Stomach smooth muscle (tissue), 2 donors: ENCODE data around the gene ABCD1.

Source experiments
- H3K27ac ChIP-seq: one replicate; pipeline ENCODE4 v1.7.0; 2013; ENCODE audit warnings: mild to moderate bottlenecking, low read length, inconsistent platforms
- H3K27me3 ChIP-seq, 2 donors: one replicate each; pipeline ENCODE4 v1.7.0; 2013; ENCODE audit warnings: low read length in 2 of 2; ENCODE audit not compliant: insufficient read depth in 2 of 2, control insufficient read depth in 1 of 2
- H3K36me3 ChIP-seq, 2 donors: one replicate each; pipeline ENCODE4 v1.7.0; 2013; ENCODE audit warnings: low read length in 2 of 2; ENCODE audit not compliant: control insufficient read depth in 2 of 2, insufficient read depth in 2 of 2
- H3K4me1 ChIP-seq: one replicate; pipeline ENCODE4 v1.7.0; 2013; ENCODE audit warnings: low read length; ENCODE audit not compliant: control insufficient read depth, insufficient read depth
- H3K4me3 ChIP-seq, 2 donors: one replicate each; pipeline ENCODE4 v1.7.0; 2013; ENCODE audit warnings: low read length in 2 of 2
- H3K9ac ChIP-seq, 2 donors: one replicate each; pipeline ENCODE4 v1.7.0; 2013; ENCODE audit warnings: low read length in 2 of 2, mild to moderate bottlenecking in 1 of 2
- H3K9me3 ChIP-seq, 2 donors: one replicate each; pipeline ENCODE4 v1.7.0; 2013; ENCODE audit warnings: low read length in 2 of 2; ENCODE audit not compliant: control insufficient read depth in 2 of 2
- donor health status: healthy.
- donor health status: Pancreatic carcinoma.

Gene ABCD1

GRCh38 chrX:153770601-153771414 is 46.2 kb downstream of the ABCD1 start:
- H3K9ac ChIP-seq = no peak overlapping the region
- H3K4me1 ChIP-seq = peaks cover 13% of the 10 kb centered on the region
- H3K4me3 ChIP-seq = no peak overlapping the region
- no peaks in the 10 kb centered on the region for H3K9me3 ChIP-seq
- H3K27ac ChIP-seq = no peak overlapping the region
- peaks cover 0 to 2% of the 10 kb centered on the region in 2 donors for H3K27me3 ChIP-seq
- H3K36me3 ChIP-seq = peaks cover 0 to 6% of the 10 kb centered on the region in 2 donors

- Histone ChIP-seq H3K27me3 (no peaks in the 10 kb centered on the region), H3K4me1 (peaks cover 6% of the 10 kb centered on the region), H3K9me3 (no peaks in the 10 kb centered on the region), H3K9ac (no peak overlapping the region), H3K36me3 (peaks cover 0 to 6% of the 10 kb centered on the region in 2 donors), H3K27ac (no peak overlapping the region), H3K4me3 (no peak overlapping the region)
Measured at GRCh38 chrX:153771415-153772315, 47.0 kb downstream of the ABCD1 start.

GRCh38 chrX:153772316-153773217 is 47.9 kb downstream of the ABCD1 start:
- Histone ChIP-seq H3K9me3 (no peaks in the 10 kb centered on the region), H3K27ac (no peak overlapping the region), H3K4me1 (peaks cover 3% of the 10 kb centered on the region), H3K4me3 (no peak overlapping the region), H3K27me3 (no peaks in the 10 kb centered on the region), H3K9ac (no peak overlapping the region), H3K36me3 (peaks cover 0 to 6% of the 10 kb centered on the region in 2 donors)

- Histone ChIP-seq H3K4me3 (no peak overlapping the region), H3K27me3 (no peaks in the 10 kb centered on the region), H3K27ac (no peak overlapping the region), H3K9me3 (no peaks in the 10 kb centered on the region), H3K4me1 (peaks cover 1% of the 10 kb centered on the region), H3K9ac (no peak overlapping the region), H3K36me3 (peaks cover 0 to 8% of the 10 kb centered on the region in 2 donors)
Measured at GRCh38 chrX:153773218-153773611, 48.6 kb downstream of the ABCD1 start.

- H3K27ac ChIP-seq = no peak overlapping the region
- H3K4me3 ChIP-seq = no peak overlapping the region
- no peaks in the 10 kb centered on the region for H3K4me1 ChIP-seq
- no peak overlapping the region for H3K9ac ChIP-seq
- peaks cover 0 to 8% of the 10 kb centered on the region in 2 donors for H3K36me3 ChIP-seq
- H3K27me3 ChIP-seq = peaks cover 0 to 4% of the 10 kb centered on the region in 2 donors
- no peaks in the 10 kb centered on the region for H3K9me3 ChIP-seq
Measured at GRCh38 chrX:153773741-153774575, 49.3 kb downstream of the ABCD1 start.

- no peaks in the 10 kb centered on the region for H3K4me1 ChIP-seq
- H3K27me3 ChIP-seq = peaks cover 0 to 4% of the 10 kb centered on the region in 2 donors
- H3K27ac ChIP-seq = no peak overlapping the region
- H3K9me3 ChIP-seq = no peaks in the 10 kb centered on the region
- H3K4me3 ChIP-seq = no peak overlapping the region
- no peak overlapping the region for H3K9ac ChIP-seq
- peaks cover 0 to 8% of the 10 kb centered on the region in 2 donors for H3K36me3 ChIP-seq
Measured at GRCh38 chrX:153774576-153775292, 50.1 kb downstream of the ABCD1 start.

GRCh38 chrX:153775293-153776119 is 50.9 kb downstream of the ABCD1 start:
- H3K9ac ChIP-seq = no peak overlapping the region
- no peak overlapping the region for H3K4me3 ChIP-seq
- no peak overlapping the region for H3K27ac ChIP-seq
- peaks cover 4% of the 10 kb centered on the region for H3K4me1 ChIP-seq
- peaks cover 0 to 6% of the 10 kb centered on the region in 2 donors for H3K36me3 ChIP-seq
- no peaks in the 10 kb centered on the region for H3K9me3 ChIP-seq
- H3K27me3 ChIP-seq = peaks cover 0 to 4% of the 10 kb centered on the region in 2 donors

- Histone ChIP-seq H3K4me1 (peaks cover 9% of the 10 kb centered on the region), H3K27me3 (peaks cover 0 to 4% of the 10 kb centered on the region in 2 donors), H3K27ac (no peak overlapping the region), H3K9me3 (no peaks in the 10 kb centered on the region), H3K36me3 (peaks cover 0 to 4% of the 10 kb centered on the region in 2 donors), H3K9ac (no peak overlapping the region), H3K4me3 (no peak overlapping the region)
Measured at GRCh38 chrX:153776120-153776599, 51.5 kb downstream of the ABCD1 start.
